Measurements from ENCODE around the gene COX11.

The COX11 gene

GRCh38 chr17:54967621-54968261 lies 713 bp downstream of the COX11 start:
- DNase-seq (ENCODE audit: low read depth in 2 of 2) = no peak

DNA sequence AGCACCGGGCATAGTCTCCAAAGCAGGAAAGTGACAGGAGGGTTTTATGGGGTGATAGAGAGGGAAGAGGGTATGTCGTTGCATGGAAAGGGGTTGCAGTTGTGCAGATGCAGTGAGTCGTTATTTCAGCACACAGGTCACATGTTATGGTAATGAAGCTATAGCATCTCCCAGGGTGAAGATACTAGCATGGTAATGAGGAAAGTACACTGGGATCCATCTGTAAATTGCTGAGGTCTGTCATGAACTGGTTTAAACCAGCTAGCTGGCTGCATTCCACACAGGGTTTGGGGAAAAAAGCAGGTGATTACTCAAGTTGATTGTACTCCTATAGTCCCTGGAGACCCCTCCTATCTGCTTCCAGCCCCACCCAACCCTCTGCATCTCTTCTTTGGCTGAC lies 11.7 kb downstream of the COX11 start:
- DNase-seq (ENCODE audit: low read depth in 2 of 2) = no peak

DNA sequence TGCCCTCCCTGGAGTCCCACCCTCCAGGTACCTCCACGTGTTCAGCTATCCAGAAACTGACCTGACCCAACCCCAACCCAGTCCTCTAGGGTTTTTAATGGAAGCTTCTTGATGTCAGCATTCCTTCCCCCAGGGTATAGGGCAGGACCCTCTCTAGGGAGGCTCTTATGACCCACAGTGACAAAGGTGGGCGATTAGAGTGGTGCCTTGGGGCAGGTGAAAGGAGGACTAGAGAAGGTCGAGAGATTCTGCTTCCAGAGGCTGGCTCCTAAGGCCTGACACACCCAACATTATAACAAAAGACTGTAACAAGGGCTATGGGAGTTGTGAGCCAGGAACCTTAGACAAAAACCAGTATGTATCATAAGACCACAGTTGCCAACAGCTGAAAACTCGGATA lies 17.2 kb downstream of the COX11 start:
- DNase-seq (ENCODE audit: low read depth in 2 of 2) = no peak

GRCh38 chr17:54950116-54950515 lies 18.3 kb downstream of the COX11 start:
- DNase-seq (ENCODE audit: low read depth in 2 of 2) = no peak

GRCh38 chr17:54948380-54948779 lies 20.1 kb downstream of the COX11 start:
- peak; percentile 43 to 46 for DNase-seq (ENCODE audit: low read depth in 2 of 2)

DNA sequence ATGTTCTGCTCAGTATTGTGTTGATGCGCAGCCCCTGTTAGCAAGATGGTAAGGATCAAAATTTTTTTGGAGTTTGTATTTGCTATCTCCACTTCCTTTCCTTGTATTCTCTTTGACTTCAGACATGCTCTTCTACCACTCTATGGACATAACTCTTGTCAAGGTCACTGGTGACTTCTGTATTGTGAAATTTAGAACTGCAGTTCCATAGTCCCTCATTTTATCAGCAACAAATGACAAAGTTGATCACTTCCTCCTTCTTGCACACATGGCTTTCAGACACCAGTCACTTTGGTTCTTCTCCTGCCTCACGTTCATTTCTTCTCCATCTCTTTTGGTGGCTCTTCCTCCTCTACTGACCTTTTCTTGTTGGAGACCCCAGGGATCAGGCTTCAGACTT lies 21.1 kb downstream of the COX11 start:
- DNase-seq (ENCODE audit: low read depth in 2 of 2) = no peak

DNA sequence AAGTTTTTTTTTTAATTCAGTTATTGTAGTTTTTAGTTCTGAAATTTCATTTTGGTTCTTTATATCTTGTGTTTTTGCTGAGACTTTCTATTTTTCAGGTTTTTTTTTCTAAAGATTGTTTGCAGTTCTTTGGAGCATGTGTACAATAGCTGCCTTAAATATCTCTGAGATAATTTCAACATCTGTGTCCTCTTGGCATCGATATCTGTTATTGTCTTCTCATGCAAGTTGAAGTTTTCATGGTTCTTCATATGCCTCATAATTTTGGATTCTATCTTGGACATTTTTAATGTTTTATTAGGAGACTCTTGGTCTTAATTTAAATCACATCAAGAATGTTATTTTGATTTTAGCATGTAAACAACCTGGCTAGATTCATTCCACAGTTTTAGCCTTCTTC lies 22.8 kb downstream of the COX11 start:
- no peak for DNase-seq (ENCODE audit: low read depth in 2 of 2)

DNA sequence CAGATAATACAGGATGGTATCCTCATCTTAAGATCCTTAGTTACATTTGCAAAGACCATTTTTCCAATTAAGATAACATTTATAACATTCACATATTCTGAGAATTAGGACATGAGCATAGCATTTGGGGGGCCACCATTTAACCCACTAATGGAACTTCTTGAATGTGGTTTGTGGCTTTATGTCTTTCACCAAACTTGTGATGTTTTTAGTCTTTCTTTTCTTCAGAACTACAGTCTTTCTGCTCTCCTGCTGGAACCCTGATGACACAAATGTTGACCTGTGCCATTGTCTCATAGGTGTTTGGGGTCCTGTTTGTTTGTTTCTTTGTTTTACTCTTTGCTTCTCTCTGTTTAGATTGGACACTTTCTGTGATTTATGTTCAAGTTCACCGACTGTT lies 23.2 kb downstream of the COX11 start:
- DNase-seq (ENCODE audit: low read depth in 2 of 2) = no peak

- DNase-seq (ENCODE audit: low read depth in 2 of 2) = peak in 1 of 2 experiments; percentile 10
Measured at GRCh38 chr17:54944796-54945195, 23.7 kb downstream of the COX11 start.

DNA sequence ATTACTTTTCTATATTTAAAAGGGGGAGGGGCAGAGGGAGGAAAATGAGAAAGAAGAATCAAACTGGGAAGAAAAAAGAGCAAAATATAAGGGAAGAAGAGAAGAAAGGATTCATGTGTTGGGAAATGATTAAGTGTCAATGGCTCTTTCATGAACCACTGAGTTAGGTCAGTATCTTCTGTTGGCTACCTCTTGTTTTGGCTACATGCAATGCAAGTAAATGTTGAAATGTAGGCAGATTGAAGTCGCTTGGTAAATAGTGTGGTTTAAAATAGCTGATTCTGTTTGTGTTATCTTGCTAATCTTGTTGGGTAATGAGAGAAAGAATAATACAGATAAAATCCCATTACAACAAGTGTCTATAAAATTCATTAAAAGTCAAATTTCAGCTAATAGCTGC lies 27.2 kb downstream of the COX11 start:
- DNase-seq (ENCODE audit: low read depth in 2 of 2) = no peak

DNA sequence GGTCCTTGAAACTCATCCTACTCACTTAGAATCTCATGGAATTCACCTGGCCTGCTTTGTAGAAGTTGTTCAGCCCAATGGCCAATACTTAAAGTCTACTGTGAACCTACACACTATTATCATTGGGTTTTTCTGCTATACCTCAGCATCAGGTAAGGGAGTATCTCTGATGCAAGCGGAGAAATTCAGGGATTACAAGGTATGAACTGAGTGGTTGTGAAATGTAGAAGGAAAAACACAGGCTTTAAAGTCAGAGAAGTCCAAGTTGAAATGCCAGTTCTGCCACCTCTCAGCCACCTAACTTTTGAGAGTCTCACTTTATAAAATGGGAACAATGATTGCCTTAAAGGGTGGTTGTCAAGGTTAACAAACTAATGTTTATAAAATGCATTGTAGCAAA lies 31.0 kb downstream of the COX11 start:
- no peak for DNase-seq (ENCODE audit: low read depth in 2 of 2)

- DNase-seq (ENCODE audit: low read depth in 2 of 2) = no peak
Measured at GRCh38 chr17:54937018-54937417, 31.4 kb downstream of the COX11 start.

DNA sequence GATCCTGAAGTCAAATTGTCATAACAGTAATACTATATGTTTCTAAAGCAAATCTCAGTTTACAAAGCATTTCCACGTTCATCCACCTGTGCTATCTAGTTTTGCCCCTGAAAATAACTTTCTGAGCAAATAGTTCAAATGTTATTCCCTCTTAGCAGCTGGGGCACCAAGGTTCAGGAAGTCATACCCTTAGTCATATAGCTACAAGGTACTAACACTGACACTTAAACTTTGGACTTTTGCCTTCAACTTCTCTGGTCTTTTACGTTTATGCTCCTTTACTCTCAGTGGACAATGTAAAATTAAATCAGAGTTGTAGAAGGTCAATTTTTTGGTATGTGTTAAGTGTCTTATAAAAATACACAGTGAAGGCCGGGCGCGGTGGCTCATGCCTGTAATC lies 33.0 kb downstream of the COX11 start:
- no peak for DNase-seq (ENCODE audit: low read depth in 2 of 2)

DNA sequence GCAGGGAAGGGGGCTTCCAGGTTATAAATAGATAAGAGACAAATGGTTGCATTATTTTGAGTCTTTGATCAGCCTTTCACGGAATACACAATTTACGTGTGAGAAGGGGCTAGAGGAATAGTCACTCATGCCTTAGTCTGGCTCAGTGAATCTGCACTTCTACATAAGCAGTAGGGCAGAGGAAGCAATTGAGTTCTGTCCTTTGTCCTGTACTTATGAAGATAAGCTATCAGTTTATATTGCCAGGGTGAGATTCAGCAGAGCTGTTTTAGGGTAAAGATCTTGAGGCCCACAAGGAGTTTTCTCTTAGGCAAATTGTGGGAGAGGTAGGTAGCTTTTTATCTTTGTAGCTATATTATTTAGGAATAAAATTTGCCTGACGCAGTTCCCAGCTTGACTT lies 34.5 kb downstream of the COX11 start:
- DNase-seq (ENCODE audit: low read depth in 2 of 2) = no peak

GRCh38 chr17:54932711-54933110 lies 35.7 kb downstream of the COX11 start:
- DNase-seq (ENCODE audit: low read depth in 2 of 2) = no peak

GRCh38 chr17:54927525-54927924 lies 40.9 kb downstream of the COX11 start:
- DNase-seq (ENCODE audit: low read depth in 2 of 2) = no peak

DNA sequence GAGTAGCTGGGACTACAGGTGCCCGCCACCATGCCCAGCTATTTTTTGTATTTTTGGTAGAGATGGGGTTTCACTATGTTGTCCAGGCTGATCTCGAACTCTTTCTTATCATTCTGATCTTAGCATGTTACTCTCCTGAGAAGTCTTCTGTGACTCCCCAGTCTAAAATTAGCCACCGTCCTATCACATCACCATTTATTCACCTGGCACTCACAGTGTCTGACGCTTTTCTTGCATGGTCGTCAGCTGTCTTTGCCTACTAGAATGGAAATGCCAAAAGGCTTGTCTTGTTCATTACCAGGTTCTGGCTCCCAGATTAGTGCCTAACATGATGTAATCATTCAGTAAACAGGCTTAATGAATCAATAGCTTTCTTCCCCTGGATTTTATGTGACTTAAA lies 44.0 kb downstream of the COX11 start:
- DNase-seq (ENCODE audit: low read depth in 2 of 2) = no peak

DNA sequence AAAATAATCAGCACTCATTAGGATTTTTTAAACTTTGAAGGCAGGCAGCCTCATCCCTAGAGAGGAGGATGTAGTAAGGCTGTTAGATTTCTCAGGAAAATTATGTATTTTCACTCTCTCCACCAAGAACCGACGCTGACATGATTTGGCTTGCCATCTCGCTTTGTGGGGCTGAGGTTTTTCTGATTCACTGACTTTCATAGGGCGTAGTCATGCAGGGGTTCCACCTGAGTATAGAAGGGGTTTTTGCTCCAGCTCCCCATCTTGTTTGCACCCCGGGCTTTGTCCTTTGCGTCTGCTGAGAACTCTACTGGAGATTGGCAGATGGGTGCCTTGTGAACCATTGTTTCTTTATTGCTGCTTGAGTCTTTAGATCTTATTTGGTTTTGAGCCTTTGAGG lies 47.6 kb downstream of the COX11 start:
- no peak for DNase-seq (ENCODE audit: low read depth in 2 of 2)

- DNase-seq (ENCODE audit: low read depth in 2 of 2) = no peak
Measured at GRCh38 chr17:54919425-54919824, 49.0 kb downstream of the COX11 start.

DNA sequence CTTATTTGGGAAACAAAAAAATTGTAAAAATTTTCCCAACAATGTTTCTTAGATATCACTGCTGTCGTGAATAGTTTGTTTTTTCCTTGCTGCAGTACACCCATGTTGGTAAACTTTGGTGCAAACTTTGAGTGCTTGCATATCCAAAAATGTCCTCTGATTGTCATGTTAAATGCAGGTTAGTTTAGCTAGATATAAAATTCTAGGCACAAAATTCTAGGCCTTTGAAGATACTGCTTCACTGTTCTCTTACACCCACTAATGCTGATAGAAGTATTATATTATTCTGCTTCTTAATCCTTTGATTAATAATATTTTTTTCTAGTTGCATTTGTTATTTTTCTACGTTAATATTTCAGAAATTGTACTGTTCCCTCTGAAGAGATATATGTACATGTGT lies 51.7 kb downstream of the COX11 start:
- DNase-seq (ENCODE audit: low read depth in 2 of 2) = no peak

Data from fibroblast of skin of left quadriceps (primary cell).